GM18868 (cell line): ENCODE results near the gene BORCS5.
"Not testable (repeated sequence)": the region's sequence is repeated elsewhere in the genome, so short reads cannot be mapped to it uniquely, and the experiment has no call there.

Source experiments
- ATAC-seq: cut with Tn5 transposase; IDR thresholded peaks from one replicate; pipeline ENCODE4 v1.9.1; 2021; ENCODE audit warnings: mild to moderate bottlenecking, moderate library complexity; ENCODE audit not compliant: unreplicated experiment

The BORCS5 gene

DNA sequence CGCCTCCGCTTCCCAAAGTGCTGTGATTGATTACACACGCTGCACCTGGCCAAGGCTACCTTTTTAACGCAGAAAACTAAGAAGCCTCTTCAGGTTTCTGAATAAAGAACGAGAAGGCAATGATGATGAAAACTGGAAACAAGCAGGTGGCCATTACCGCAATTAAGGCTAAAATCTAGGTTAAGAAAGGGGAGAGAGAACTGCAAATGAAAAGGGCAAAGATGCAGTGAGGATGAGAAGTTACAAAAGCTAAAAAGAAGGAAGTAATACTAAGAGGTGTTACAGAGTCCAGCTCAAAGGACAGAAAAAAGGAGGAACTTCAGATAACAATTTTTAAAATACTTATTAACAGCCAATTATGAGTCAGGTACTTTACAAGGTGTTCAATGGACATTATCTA is 126.1 kb downstream of the BORCS5 start:
- peak; percentile 74 for ATAC-seq

DNA sequence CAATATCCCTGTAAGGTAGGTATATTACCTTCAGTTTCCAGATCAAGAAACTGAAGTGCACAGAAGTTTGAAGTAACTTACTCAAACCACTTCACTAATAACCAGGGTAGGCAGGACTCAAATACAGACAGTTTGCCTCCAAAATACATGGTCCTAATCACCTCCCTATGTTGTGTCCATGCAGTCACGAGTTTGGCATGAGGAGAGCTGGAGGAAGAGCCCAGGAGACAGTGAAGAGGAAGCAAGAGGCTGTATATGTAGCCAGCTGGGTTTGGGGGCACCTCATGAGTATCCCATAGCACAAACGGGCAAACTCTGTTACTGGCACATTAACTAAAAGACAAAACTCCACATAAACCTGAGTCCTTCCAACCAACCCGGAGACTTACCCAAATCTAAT is 126.6 kb downstream of the BORCS5 start:
- peak; percentile 8 for ATAC-seq

DNA sequence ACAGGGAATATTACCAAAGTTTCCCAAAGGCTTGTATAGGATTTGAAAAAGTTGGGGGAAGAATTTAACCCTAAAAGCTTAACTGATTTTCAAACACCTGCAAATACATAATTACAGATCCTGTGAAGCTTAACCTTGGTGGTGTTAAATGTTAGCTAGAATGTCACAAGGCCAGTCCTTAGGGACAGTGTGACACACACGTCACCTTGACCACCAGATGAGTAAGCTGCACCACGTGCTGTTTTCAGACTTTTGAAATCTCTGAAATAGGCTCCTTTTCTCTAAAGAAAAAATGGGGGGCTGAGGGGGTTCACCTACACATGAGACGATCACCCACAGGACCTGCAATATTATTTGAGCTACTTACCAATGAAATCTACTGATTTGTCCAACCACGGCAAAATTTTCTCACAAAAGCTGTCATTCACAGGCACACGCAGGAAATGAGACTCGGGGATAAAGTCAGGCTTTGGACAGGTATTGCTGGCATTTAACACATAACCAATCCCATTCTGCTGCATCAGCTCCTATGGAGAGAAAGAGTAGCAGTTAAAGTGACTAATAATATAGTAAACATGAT is 129.9 kb downstream of the BORCS5 start:
- peak; percentile 62 for ATAC-seq

DNA sequence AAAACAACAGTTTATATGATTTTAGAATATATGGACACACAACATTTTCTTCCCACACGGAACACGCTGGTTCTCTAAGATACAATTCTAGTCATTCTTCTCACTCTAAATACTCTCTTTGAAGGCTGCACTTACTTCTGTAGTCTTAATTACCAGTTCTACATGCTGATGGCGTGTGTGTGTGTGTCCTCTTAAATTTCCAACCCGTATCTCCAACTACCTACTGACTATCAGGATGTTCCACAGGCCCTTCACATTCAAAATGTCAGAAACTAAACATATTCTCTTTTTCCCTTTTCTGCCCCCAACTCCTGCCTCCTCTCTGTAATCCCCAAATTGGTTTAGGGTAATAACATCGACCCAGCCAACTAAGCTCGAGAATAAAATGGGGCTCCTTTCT is 130.6 kb downstream of the BORCS5 start:
- no peak for ATAC-seq

DNA sequence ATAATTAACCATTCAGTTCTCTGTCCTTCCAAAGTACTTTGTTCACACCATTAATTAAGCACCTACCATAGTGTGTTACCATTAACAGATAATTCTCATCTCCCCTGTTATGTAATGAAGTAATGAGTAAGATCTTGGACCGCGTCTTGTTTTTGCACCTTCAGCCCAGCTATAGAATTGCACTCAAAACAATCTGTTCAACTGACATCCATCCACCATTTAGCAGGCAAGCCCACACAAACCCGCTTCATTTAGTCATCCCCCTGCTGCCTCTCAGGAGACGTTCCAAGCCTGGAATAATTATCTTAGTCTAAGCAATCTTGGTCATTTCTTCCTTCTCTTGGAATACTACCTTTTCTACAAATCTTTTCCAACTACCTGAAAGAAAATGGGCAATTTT is 131.4 kb downstream of the BORCS5 start:
- no peak for ATAC-seq

DNA sequence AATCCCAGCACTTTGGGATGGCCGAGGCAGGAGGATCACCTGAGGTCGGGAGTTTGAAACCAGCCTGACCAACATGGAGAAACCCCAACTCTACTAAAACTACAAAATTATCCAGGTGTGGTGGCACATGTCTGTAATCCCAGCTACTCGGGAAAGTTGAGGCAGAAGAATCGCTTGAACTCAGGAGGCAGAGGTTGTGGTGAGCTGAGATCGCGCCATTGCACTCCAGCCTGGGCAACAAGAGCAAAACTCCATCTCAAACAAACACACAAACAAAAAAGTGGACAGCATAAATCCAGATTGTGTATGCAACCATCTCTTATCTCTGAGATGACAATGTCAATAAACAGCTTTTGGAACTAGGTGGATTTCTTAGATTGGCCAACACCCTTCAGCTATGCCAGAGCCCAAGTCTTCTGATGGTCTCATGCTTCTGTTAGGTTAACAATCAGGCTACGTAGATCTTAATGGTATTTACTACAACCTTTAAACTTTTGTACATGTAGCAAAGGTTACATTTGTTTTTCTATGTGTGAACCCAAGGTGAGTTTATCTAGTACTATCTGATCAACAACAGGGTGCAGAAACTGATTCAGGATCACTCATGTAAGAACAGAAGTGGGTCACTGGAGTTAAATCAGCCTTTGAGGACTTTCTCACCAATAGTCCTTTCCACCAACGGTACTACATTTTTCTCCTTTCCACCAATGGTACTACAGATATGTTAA is 132.1 kb downstream of the BORCS5 start:
- no peak for ATAC-seq

DNA sequence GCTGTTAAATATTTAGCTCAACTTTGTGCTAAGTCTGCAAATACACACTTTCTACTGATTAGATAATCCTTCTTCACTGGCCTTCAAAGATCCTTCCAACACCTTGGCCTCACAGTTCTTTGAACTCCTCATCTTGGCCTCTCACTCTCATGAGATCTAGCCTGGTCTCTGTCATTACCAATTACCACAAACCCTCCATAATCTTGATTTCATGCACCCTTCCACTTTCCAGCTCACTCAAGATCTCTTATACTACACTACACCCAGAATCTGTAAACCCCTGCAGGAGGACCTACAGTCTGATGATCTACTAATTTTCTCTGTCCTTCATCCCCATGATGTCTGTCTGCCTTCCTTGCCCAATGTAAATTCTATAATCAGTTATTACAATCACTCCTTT is 134.7 kb downstream of the BORCS5 start:
- ATAC-seq, result no peak

DNA sequence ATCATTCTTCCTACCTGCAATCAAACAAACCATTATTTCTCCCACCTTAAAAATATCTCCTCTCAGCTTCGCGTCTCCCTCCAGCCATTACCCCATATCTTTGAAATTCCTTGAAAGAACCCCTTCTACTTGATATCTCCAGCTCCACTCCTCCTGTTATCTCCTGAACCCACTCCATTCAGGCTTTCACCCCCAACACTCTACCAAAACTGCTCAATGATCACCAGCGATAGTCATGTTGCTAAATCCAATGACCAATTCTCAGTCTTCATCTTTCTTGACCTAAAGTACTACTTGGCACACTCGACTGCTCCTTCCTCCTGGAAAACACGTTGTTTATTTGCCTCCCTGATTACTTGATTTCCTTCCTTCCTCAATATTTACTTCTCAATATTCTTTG is 135.7 kb downstream of the BORCS5 start:
- no peak for ATAC-seq

DNA sequence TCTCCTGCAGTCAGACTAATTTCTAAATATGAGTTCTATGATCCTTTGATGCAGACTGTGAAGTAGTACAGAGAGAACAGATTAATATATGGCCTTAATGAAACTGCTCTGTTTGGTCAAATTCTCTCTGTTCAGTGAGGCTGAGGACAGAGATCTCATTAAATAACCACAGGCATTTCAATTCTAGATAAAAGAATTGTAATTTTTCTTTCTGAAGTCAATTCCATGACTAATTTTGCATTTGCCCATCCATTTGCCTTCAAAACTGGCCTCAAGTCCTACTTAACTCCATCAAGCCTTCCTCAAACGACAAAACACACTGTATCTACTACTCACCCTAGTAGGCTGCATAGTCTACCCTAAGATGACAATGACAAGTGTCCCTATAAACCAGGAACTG is 138.7 kb downstream of the BORCS5 start:
- ATAC-seq, result no peak

DNA sequence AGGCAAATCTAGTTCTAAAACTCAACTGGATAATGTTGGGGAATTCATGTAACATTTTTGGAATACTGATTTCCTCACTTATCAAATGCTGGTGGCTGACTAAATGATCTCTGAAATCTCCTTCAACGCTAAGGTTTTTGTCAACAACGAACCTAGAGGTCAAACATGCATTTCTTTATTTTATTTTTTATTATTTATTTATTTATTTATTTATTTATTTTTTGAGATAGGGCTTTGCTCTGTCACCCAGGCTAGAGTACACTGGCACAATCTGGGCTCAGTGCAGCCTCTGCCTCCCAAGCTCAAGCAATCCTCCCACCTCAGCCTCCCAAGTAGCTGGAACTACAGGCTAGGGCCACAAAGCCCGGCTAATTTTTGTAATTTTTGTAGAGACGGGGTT is 141.3 kb downstream of the BORCS5 start:
- ATAC-seq, result no peak

DNA sequence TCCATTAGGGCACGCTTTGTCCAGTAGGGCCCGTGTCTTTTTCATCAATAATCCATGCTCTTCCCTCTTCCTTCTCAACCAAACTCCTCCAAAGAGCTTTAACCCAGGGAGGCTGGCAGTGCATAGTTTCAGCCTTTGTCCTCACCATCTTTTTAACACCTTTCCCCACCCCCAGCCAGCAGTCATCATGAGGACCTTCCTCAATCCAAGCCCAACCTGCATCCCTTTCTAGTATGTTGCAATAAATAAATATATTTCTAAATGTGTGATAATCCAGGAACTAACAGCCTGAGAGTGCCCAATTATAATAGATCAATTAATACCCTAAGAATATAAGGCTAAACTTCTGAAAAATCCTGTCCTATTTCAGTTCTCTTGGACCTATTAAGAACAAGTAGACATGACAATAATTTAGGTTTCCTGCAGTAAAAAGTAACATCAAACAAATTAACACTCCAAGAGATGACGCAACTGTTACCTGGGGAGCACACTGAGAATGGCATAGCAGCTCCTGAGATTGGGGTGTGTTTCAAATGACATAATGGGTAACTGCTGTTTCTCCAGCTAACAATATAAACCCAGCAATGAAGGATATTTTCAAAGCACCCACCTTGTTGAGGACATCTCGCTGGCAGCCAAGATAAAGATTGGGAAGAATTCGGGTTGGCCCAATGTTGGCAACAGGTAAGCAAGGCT is 143.2 kb downstream of the BORCS5 start:
- ATAC-seq, result no peak

DNA sequence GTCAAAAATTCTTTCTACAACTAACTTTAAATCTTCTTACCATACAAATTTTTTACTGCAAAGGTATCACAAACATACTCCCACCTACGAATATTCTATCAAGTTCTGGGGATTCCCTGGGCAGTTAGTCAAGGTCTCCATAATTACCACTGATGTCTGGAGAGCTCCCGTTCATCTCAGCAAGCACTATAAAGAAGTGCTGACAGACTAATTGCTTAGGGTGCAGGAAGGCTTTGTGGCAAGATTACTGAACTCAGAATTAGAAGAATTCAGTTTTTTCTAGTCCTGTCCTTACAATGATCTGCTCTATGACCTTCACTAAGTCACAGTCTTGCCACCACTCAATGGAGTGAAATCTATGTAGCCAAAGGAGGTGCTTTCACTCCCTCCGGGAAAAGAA is 144.2 kb downstream of the BORCS5 start:
- ATAC-seq, result no peak

DNA sequence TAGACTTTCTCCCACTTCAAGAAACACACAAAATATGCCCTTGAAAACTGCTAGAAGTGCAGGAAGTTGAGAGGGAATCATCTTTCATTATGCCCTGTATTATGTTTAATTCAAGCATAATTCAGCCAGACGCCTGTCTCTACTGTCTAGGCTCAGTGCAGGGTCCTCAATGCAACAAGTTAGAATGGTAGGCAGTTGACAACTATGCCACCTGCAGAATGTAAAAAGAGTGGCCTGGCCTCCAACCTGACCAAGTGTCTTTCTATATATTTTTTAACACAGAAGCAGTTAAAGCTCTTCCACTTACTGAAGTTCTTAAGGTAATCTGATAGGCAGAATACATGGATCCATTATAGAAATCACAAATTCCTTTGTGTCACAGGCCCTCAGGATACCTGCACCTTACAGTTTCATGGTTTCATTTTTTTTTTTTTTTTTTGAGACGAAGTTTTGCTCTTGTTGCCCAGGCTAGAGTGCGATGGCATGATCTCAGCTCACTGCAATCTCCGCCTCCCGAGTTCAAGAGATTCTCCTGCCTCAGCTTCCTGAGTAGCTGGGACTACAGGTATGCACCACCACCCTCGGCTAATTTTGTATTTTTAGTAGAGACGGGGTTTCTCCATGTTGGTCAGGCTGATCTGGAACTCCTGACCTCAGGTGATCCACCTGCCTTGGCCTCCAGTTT is 145.4 kb downstream of the BORCS5 start:
- ATAC-seq, result not testable (repeated sequence)

DNA sequence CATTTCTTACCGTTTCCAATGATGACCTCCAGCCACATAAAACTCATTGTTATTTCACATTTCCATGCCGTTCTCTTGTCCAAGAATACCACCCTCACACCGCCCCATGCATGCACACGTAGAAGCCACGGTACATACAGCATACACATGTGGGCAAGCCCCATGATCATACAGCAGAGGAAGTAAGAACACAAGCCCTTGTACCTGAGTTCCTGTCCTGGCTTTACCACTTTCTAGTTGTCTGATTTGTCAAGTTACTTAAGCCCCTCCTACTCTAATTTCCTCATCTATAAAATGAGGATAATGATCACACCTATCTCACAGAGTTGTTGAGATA is 145.9 kb downstream of the BORCS5 start:
- no peak for ATAC-seq

DNA sequence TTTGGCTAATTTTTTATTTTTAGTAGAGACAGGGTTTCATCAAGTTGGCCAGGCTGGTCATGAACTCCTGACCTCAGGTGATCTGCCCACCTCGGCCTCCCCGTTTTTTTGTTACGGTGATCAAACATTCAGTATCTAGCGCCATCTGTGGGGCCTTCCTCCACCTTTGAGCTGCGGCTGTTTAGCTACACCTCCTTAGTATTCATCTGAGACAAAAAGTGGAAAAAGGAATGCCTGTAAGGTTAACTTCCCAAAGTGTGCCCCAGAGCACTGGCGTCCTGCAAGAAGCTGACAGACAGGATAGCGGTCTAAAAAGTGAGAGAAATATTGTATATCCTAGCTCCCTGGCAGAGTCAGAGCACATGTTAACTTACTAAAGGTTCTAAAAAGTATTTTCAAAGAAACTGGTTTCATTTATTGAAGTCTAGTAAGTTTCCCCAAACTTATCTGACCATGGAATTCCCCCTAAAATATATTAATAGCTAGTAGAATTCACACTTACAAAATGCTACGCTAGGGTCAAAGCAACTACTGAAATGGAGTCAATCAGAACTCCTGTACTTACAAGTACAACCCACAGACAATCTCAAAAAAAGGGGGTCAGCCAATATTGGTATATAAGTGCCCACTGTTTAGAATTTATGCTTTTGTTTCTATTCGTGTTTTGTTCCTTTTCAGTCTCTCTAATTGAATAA is 146.7 kb downstream of the BORCS5 start:
- no peak for ATAC-seq

DNA sequence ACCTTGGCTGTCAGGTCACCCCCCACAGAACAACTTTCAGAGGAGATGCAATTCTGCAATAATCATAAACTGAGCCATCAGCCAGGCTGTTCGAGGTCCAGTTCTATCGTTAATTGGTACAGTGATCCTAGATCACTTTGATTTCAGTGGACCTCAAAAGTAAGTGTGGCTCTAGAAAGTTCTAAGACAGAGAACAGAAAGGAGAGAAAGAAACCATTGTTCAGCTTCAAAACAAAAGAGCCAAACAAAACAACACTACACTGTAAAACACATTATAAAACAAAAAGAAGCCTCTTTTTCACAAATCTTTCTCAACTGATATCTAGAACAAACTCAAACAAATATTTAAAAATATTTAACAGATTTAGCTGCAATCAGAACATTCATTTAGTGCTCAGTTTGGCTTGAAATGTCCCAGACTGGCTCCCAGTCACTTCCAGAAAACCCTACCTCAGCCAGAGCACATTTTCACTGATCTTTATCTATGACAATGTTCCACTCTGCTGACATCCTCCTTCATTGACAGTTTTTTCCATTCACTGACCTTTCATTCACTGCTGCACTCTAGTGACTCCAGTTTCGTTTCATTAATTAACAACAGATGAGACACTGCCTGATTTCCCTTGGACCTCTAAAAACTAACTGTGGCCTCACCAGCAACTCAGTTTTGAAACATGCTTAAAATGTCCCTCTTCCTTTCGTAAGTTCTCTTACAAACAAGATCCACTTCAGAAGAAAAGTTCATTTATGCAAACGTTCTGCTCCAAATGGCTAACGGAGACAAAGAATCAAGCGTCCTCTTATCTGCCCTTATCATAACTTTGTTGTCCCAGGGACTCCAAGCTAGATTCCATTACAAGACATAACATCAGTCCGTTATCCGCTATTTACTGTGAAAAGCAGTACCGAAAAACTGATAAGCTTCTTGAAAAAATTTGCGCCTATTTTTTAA is 148.9 kb downstream of the BORCS5 start:
- peak; percentile 77 for ATAC-seq

DNA sequence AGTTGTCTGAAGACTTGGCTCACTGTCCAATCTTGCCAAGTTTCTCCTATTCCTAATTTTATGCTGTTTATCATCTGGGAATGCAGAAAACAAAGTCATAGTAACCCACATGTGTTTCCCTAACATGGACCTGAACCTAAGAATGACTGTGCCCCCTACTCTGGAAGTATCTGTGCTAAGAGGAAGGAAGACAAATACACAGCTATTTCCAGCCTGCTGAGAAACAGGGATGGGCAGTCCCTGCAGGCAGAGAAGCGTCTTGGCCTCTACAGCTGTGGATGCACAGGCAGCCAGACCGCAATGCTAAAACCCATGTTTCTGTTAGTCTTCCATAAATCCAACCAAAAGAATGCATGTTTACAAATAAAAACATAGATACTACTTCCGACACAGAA is 149.6 kb downstream of the BORCS5 start:
- no peak for ATAC-seq

DNA sequence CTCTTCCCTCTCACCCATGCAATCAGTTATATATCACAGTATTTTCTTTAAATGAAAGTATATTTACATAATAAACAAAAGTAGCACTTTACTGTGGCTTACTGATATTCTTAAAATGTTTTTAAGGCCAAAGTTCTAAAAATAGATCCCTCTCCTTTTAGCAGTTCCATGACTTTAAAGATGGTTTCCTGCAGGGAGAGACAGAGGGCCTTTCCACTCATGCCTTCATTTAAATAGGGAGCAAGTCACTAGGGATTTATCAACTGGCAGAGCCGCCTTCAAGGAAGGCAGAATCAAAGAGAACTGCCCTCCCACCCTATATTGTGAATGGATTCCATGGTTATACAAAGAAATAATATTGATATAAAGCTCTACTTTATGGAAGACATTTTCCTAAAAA is 150.2 kb downstream of the BORCS5 start:
- ATAC-seq, result no peak

DNA sequence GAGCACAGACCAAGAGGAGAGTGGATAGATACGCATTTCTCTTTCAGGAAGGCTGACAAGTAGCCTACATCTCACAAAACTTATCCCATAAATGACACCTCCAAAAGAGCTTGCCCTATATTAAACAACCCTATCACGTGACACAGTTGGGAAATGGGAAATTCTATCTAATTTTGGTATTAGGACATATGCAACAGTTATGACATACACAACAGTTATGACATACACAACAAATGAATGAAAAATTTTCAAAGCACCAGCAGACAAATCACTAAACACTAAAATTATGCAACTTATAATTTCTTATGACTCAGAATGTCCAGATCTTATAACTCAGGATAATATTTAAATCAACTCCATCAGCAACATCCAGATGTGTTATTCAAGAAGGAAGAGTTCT is 151.7 kb downstream of the BORCS5 start:
- ATAC-seq, result no peak

DNA sequence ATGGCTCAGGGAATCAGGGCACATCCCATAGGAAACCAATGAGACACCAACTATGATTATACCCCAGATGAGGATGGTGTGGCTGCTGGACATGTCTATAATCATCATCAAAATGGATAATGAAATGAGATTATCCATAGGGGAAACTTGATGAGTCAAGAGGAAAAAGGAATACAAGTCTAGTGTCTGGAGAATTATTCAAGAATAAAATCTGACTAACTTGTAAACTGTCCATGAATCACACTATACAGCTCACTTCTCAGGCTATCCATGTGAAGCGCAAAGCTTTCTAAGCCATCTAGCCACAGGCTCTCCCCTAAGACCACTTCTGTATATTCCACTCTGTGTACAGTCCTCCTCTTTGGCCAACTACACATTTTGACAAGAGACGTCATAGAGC is 153.3 kb downstream of the BORCS5 start:
- ATAC-seq, result no peak
